HPDE6-E6E7 (cell line): Measurements from ENCODE around the gene SPATS2.
"Not testable (repeated sequence)": the region's sequence is repeated elsewhere in the genome, so short reads cannot be mapped to it uniquely, and the experiment has no call there.

ENCODE experiments used
- DNase-seq: peaks from one replicate; pipeline ENCODE4 v3.0.0; 2011; ENCODE audit warnings: missing footprints; ENCODE audit errors: extremely low spot score

Gene SPATS2

GRCh38 chr12:49462083-49462744 is 95.0 kb downstream of the SPATS2 start:
- no peak for DNase-seq

GRCh38 chr12:49465132-49465531 is 97.9 kb downstream of the SPATS2 start:
- DNase-seq, result no peak

GRCh38 chr12:49470986-49471385 is 103.7 kb downstream of the SPATS2 start:
- no peak for DNase-seq

GRCh38 chr12:49471557-49471956 is 104.3 kb downstream of the SPATS2 start:
- DNase-seq, result no peak

GRCh38 chr12:49476091-49476490 is 108.8 kb downstream of the SPATS2 start:
- no peak for DNase-seq

GRCh38 chr12:49478949-49479664 is 111.8 kb downstream of the SPATS2 start:
- DNase-seq, result no peak

GRCh38 chr12:49482095-49483051 is 115.1 kb downstream of the SPATS2 start:
- DNase-seq, result no peak

- DNase-seq, result no peak
Measured at GRCh38 chr12:49483619-49484018, 116.4 kb downstream of the SPATS2 start.

- DNase-seq, result no peak
Measured at GRCh38 chr12:49487605-49488004, 120.3 kb downstream of the SPATS2 start.

GRCh38 chr12:49489154-49489553 is 121.9 kb downstream of the SPATS2 start:
- DNase-seq, result no peak

- DNase-seq, result peak; percentile 59
Measured at GRCh38 chr12:49489720-49490119, 122.5 kb downstream of the SPATS2 start.

GRCh38 chr12:49491823-49492222 is 124.6 kb downstream of the SPATS2 start:
- peak; percentile 26 for DNase-seq

- DNase-seq, result no peak
Measured at GRCh38 chr12:49493900-49494299, 126.6 kb downstream of the SPATS2 start.

GRCh38 chr12:49496417-49497360 is 129.4 kb downstream of the SPATS2 start:
- no peak for DNase-seq

GRCh38 chr12:49501895-49502294 is 134.6 kb downstream of the SPATS2 start:
- DNase-seq, result no peak

GRCh38 chr12:49502590-49502989 is 135.3 kb downstream of the SPATS2 start:
- DNase-seq, result no peak

GRCh38 chr12:49503674-49504180 is 136.5 kb downstream of the SPATS2 start:
- peak; percentile 77 for DNase-seq

GRCh38 chr12:49505672-49506071 is 138.4 kb downstream of the SPATS2 start:
- DNase-seq, result no peak

GRCh38 chr12:49507139-49507538 is 139.9 kb downstream of the SPATS2 start:
- DNase-seq, result peak; percentile 26

- not testable (repeated sequence) for DNase-seq
Measured at GRCh38 chr12:49509681-49510080, 142.4 kb downstream of the SPATS2 start.

GRCh38 chr12:49511410-49511809 is 144.1 kb downstream of the SPATS2 start:
- no peak for DNase-seq
